OCI-M1 (cell line): ENCODE results near the gene FAM120A.

ENCODE experiments used
- DNase-seq: peaks from one replicate; lab custom pipeline; 2025; lab: John Stamatoyannopoulos, UW

Gene FAM120A

DNA sequence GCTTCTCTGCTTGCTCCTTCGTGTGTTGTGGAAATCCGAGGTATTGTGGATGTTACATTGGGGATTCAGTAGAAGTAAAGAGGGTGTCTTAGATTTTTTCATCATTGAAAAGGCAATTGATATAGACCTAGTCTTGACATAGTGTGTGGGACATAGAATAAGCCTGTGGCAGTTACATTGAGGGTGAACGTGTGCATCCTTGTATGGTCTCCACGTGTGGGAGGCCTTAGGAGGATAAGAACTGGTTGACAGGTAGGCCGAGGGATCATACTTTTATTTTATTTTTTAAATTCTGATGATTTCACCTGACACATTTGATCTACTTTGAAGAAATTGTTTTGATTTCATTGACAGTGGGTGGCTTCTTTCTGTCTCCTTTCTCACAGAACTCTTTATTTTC is 18.9 kb downstream of the FAM120A start:
- DNase-seq: no peak

DNA sequence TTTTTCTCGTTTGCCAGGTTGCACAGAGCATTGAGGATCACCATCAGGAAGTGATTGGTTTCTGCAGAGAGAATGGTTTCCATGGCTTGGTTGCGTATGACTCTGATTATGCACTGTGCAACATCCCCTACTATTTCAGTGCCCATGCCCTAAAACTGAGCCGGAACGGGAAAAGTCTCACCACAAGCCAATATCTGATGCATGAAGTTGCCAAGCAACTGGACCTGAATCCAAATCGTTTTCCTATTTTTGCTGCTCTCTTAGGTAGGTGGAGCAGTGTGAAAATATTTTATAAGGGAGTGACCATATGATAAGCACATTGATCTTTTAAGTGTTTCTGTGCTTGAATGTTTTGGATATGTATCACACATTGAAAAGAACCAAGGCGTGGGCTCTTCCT is 19.6 kb downstream of the FAM120A start:
- DNase-seq: no peak

DNA sequence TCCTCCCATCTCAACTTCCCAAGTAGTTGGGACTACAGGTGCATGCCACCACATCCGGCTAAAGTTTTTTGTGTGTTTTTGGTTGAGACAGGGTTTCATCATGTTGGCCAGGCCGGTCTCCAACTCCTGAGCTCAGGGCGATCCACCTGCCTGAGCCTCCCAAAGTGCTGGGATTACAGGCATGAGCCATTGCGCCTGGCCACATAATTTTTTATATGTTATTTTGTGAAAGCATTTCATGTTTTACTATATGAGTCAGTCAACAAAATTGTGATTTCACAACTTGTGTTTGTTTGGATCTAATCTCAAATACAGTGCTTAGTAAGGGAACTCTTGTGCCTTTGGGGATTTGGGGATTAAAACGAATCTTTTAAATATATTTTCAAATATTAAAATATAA is 21.9 kb downstream of the FAM120A start:
- DNase-seq: no peak

DNA sequence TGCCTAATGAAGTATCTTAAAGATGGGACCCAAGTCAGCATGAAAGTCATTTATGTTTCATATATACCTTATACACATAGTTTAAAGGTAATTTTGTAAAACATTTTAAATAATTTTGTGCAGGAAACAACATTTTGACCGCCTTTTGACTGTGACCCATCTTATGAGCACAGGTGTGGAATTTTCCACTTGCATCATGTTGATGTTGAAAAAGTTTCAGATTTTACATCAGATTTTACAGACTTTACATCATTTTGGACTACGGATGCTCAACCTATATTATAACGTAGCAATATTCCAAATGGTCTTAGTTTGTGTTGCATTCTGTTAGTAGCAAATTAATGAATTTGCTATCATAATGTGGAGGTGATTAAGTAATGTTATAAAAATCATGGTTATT is 23.6 kb downstream of the FAM120A start:
- DNase-seq: no peak

DNA sequence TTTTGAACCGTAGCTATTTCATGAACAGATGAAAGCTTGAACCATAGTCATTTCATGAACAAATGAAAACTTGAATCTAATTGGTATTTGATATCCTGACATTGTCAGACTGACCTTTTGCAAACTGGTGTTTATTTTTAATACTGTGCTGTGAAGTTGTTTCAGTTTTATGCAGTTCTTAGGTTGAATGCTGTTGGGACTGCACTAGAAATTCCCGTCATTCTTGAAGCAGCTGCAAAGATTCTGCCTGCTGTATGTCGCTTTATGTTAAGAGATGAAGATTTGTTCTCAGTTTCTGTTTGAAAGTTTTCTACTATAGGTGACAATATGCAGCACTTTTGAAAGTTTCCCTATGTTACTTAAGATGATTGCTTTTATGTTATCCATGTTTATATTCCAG is 24.4 kb downstream of the FAM120A start:
- DNase-seq: no peak

DNA sequence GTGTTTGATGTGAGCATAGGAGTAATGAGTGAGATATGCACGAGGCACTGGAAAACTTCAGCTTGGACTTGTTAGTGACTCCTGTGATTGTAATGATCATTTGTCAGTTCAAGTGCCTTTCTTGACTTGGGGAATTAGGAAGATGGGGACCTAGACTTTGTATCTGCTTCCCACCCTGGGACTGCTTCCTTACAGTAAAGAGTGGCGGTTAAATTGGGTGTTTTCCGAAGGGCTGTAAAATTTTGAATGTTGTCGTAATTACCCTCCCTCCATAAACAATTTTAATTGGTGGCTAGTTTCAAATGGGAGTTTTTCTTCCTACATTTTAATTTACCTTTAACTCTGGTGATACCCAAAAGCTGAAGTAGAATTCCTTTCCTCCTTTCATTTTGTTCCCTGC is 25.4 kb downstream of the FAM120A start:
- DNase-seq: no peak

DNA sequence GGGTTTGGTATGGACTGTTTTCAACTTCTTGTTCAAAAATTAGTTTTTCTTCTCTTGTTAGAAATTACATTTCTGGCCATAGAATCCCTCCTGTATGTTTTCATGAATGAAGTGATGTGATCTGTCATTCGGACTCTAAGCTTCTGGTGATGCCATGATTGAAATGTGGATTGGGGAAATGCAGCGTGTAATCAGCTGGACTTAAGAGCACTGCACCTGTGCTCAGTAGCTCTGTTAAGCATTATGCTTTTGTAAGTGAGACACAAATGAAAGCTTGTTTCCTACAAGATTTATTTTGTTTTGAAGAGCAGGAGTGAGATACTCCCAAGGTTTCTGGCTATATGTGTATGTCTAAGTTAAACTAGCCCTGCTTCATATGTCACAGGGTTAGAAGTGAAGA is 25.9 kb downstream of the FAM120A start:
- no peak for DNase-seq

DNA sequence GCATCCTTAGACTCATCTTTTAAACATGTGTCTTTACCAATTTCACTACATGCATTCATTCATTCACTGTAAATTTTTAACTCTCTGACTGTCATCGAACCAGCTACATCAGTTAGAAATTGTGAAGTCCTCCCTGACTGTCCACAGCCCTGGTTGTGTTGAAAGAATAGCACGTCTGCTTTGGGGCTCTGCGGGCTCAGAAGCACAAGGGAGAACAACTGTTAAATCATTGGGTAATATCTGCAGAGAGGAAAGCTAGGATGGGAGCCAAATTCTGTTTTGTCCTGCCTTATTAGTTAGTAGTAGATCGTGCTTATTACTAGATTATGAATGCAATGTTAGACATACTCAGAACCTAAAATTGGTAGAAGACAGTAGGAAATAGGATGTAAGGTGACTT is 28.2 kb downstream of the FAM120A start:
- DNase-seq: no peak

DNA sequence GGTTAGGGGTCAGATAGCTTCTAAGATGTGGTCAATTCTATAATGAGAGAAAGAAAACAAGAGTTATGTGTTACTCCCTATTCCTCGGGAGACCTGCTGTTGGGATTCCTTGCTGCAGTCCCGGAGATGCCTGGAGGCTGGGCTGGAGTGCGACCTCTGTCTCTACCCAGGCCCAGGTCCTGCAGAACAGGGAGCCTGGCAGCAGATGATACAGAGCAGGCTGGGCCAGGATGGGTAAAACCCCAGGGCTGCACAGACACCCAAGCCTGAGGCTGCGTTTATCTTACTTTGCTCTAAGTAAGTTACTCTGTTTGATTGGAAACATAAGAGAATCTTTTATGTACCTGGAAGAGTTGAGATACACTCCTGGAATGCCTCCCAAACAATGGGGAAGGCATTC is 28.8 kb downstream of the FAM120A start:
- no peak for DNase-seq

DNA sequence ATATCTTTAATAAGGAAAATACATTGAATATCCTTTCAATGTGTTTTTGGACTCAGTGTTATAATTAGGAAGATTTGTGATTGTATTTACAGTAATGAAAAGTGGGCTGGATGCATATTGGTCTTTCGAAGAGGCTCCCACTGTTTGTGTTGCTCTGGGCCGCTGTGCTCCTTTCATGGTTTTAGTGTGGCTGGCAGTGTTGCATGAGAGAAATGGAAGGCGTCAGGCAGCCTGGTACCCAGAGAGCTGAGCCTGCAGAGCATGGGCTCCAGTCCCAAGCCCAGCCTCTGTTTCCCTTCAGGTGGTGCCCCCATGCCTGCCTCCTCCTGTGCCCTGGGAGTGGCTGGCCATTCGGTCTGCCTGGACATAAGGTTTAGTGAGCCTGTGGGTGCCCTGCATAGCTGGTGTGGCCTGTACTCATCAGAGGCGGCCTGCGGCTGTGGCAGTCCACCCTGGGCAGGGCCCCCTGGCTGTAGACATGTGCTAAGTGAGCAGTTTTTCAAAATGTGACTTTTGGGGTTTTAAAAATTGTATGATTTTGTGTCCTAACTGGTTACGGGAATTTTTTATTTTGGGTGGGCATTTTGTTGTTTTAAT is 29.3 kb downstream of the FAM120A start:
- no peak for DNase-seq

DNA sequence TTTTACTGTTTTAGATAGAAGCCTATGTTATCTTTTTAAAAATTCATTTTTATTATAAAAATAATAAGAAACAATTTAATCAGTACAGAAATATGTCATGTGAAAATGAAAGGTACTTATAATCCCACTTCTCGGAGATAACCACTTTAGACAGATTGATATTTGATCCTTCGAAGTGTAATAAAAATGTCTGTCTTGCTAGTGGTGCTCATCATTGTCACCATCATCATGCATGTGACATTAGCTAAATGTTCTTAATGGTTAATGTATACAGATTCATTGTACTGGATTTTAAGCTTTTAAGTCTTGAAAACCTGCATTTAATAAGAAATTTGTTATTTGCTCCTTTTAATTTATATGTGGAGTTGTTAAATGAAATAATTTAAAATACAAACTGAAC is 32.0 kb downstream of the FAM120A start:
- DNase-seq: no peak

DNA sequence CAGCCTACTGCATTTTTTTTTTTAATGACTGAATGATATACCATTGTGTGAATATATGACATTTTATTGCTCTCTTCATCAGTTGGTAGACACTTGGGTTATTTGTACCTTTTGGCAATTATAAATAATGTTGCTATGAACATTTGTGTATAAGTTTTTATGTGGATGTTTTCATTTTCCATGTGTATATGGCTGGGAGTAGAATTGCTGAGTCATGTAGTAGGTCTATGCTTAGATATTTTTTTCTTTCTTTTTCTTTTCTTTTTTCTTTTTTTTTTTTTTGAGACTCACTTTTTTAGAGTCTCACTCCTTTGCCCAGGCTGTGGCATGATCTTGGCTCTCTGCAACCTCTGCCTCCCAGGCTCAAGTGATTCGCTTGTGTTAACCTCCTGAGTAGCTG is 34.8 kb downstream of the FAM120A start:
- DNase-seq: peak; percentile 9

DNA sequence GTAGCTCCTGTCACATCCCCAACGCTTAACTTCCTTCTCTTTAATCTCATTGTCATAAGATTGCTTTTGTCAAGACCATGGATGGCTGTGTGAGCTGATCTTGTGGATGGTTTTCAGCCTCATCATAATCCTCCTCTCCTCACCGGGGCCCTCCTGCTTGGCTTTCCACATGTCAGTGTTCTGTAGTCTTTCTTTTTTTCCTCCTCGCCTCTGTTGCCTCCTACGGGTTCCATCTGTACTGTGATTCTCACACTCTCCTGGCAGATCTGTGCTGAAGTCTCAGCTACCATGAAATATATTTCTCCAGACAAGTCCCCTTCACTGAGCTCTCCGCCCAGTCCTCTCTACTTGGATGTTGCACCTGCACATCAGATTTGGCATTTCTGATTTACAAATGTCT is 36.8 kb downstream of the FAM120A start:
- no peak for DNase-seq

DNA sequence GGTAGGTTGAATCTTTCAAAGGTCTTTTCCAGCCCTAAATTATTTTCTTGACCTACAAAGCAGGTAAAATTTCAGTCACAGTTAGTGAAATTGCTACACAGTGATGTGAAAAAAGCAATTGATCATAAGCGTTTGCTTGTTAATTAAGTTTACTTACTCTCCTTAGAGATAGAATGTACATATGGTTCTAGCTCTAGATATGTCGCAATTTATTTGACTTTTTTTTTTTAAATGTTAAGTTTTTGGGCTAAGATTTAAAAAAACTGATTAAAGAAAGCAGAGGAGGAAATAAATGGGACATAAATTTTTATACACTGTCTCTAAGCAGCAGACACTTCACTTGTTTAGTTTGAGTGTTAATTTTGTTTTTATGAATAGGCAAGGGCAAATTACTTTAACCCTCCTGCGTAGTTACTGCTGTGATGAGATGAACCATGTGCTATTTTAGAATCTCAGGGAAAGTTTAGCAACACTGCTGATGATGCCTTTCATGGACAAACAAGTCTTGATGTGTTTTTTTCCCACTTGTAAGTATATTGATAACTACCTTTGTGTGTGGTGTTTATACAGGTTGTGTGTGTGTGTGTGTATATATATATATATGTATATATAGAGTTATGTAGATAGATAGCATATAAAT is 40.2 kb downstream of the FAM120A start:
- no peak for DNase-seq

DNA sequence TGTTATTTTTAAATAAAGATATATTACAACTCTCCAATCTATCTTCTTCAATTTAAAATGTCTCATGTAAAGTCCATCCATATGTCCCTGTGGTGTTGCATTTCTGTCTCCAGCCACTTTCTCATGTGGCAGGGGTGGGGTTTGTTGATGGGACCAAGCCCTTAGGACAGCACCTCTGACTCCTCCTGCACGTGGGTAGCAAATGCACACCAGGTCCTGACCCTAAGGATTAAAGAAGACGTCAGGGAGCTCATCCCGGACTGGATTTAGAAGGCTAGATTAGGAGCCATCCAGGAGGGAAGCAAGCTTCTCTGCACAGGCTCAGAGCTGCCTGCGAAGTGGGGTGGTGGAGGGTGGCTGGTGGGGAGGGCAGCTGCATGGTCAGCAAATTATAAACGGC is 40.8 kb downstream of the FAM120A start:
- no peak for DNase-seq

DNA sequence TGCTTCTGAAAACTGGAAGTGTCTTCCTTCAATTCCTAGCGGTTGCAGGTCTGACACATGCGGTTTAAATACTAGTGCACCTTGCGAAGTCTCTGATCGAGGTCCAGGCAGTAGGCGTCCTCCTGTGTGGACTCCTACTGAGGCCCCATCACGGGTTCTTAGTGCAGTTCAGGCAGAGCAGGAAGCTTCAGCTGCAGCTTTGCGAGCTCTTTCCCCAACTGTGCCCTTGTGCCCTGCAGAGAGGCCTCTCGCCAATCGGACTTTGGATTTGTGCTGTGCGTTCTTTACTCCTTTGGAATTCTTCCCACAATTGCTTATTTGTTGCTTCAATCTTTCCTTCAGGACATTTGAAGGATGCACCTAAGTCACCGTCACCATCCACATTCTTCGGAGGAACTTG is 42.5 kb downstream of the FAM120A start:
- DNase-seq: no peak

DNA sequence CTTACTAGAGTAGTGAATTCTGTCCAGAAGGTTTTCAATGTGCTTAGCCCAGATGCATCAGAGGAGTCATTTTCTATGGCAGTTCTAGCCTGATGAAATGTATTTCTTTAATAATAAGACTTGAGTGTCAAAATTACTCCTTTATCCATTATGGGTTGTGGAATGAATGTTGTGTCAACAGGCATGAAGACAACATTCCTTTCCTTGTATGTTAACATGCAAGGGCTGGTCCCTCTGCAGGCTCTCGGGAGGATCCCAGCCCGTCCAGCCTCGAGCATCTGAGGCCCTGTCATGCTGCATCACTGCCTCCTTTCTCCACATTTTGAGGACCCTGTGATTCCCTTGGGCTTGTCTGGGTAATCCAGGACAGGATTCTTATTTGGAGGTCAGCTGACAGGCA is 44.8 kb downstream of the FAM120A start:
- no peak for DNase-seq

DNA sequence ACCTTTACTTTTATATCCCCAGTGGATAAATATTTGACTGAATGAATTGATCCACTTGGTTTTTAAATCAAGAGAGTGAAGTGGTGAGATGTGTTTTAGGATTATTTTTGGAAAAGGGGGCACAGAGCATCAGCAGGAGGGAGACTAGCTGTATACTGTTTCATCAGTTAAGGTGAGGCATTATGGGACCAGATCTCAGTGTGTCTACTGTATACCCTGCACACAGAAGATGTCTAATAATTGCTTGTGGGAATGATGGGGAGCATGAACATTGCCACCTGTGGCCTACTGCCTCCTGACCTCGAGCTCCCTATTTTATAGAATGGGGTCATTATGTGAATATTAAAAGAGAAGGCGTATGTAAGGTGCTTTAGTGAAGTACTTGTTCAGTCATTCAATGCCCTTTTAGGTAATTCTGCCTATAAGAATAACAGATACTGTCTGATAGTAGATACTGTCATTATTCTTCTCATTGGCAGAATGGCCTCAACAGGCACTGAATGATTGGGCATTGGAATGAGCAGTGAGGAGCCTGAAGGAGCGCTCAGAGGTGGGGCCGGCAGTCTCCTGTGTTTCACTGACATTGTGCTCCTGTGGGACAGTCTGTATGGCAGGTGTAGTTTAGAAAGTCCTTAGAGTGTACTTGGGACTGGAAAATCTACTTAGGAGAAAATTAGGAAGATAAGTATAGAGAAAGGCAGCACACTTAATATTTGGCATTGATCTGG is 49.2 kb downstream of the FAM120A start:
- peak; percentile 52 for DNase-seq

DNA sequence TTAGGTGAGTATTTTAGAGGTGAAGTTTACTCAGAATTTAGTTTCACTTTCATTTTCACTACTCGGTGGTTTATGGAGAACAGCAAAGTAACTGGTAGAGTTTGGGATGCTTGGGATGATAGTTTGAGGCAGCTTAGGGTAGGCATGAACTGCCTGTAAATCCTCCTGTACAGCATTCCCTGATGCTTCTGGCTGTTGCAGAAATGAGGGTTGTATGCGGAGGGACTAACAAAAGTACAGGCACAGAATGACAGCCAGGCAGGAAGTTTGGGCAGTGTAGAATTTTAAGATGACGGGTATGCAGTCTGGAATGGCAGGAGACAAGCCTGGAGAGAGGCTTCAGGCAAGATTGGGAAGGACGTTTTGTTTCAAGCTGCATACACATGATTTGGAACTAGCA is 49.9 kb downstream of the FAM120A start:
- peak; percentile 72 for DNase-seq

DNA sequence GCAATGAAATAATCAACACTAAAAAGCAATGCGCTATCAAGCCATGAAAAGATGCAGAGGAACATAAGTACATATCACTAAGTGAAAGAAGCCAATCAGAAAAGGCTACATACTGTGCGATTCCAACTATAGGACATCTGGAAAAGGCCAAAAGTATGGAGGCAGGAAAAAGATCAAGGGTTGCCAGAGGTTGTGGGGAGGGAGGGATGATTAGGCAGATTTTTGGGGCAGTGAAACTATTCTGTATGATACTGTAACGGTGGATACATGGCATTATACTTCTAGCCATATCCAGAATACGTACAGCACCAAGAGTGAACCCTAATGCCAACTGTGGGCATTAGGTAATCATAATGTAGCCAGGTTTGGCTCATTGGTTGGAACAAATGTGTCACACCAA is 51.9 kb downstream of the FAM120A start:
- no peak for DNase-seq

DNA sequence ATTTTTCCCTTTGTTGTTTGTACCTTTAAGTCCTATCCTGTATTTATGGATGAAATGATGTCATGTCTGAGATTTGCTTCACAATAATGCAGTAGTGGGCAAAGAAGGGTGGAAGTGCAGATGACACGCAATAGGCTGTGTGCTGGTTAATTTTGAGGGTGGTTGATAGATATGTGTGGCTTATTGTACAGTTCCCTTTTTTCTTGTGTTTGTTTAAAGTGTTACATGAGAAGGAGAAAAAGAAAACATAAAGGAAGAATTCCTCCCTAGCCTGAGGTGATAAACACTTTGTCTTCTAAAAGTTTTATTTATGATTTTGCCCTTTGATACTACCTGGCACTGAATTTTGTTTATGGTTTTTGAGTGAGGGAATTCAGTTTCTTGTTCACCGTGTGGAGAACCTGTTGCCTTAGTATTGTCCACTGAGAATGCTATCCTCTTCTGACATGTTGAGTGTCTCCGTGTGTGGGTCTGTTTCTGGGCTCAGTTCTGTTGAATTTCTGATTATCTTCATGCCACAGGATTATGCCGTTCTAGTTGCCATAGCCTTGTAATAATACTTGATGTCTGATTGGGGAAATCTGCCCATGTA is 54.2 kb downstream of the FAM120A start:
- peak; percentile 51 for DNase-seq

DNA sequence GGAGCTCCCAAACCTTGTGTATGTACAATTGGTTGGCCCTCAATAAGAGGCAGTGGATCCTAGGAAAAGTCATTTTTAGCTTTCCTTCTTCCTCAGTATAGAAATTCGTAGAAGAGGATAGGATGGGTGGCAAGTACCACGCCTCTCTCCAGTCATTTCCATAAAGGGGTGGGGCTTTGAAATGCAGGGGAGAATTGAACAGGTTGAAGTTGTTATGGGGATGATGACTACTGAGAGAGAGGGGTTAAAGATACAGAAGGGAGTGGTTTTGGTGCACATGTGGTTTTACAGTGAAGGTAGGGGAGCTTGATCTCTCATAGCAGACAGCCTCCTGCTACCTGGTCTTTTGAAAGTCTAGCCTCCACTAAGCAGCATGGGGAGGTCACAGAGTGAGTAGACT is 56.3 kb downstream of the FAM120A start:
- no peak for DNase-seq

DNA sequence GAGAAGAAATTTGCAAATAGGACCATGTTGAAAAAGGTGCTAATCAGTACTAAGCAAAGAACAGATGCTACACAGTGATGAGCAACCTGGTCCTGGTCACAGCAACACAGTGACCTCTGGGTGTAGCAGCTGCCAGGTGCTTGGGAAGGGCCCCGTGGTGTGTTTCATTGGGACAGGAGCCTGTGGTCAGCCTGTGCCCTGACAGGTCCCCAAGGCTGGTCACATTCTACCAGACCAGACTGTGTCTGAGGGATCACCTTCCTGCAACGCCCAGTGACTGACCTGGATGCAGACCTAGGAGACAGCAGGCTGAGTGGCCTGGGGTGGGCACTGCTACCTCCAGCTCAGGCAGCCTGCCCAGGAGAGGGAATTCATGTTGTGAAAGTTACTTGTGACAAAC is 56.7 kb downstream of the FAM120A start:
- DNase-seq: no peak
